Loucy (cell line): ENCODE measurements around the gene ZNF738.
A peak's percentile ranks its signal among the peaks of the same experiment; 100 is the strongest.
"Not testable (repeated sequence)": the region's sequence is repeated elsewhere in the genome, so short reads cannot be mapped to it uniquely, and the experiment has no call there.

Experiments
- H2AFZ ChIP-seq: fragments of 200-600 bp; sonication (generic); 2 replicates; pipeline ENCODE4 v1.6.0; 2016; ENCODE audit warnings: antibody characterized with exemption, mild to moderate bottlenecking, low read length, moderate library complexity
- H3F3A ChIP-seq: fragments of 200-600 bp; 2 replicates; pipeline ENCODE4 v1.6.0; 2016; ENCODE audit warnings: antibody characterized with exemption, low read depth, mild to moderate bottlenecking
- H3K27me3 ChIP-seq: fragments of 200-600 bp; sonication (generic); 2 replicates; pipeline ENCODE4 v1.6.1; 2014; ENCODE audit warnings: low read length, mild to moderate bottlenecking; ENCODE audit not compliant: insufficient read depth, poor library complexity, severe bottlenecking
- H3K36me3 ChIP-seq: fragments of 200-600 bp; sonication (generic); 2 replicates; pipeline ENCODE4 v1.6.1; 2016; ENCODE audit warnings: low read length; ENCODE audit not compliant: insufficient read depth
- H3K4me1 ChIP-seq: fragments of 200-600 bp; sonication (generic); 2 replicates; pipeline ENCODE4 v1.5.1; 2014; ENCODE audit warnings: low read length, mild to moderate bottlenecking; ENCODE audit not compliant: insufficient read depth, poor library complexity, severe bottlenecking
- H3K4me2 ChIP-seq: fragments of 200-600 bp; sonication (generic); 2 replicates; pipeline ENCODE4 v1.6.0; 2014; ENCODE audit warnings: antibody characterized with exemption, low read length, low read depth, mild to moderate bottlenecking; ENCODE audit not compliant: poor library complexity, severe bottlenecking
- H3K4me3 ChIP-seq: fragments of 200-600 bp; sonication (generic); 2 replicates; pipeline ENCODE4 v1.5.1; 2014; ENCODE audit warnings: low read length, mild to moderate bottlenecking, mixed read lengths; ENCODE audit not compliant: poor library complexity, severe bottlenecking
- H3K79me2 ChIP-seq: fragments of 200-600 bp; sonication (generic); 2 replicates; pipeline ENCODE4 v1.6.1; 2014; ENCODE audit warnings: low read length; ENCODE audit not compliant: insufficient read depth
- H3K9ac ChIP-seq: fragments of 200-600 bp; sonication (generic); 2 replicates; pipeline ENCODE4 v1.6.0; 2014; ENCODE audit warnings: mild to moderate bottlenecking, low read depth, low read length, moderate library complexity; ENCODE audit not compliant: poor library complexity, severe bottlenecking
- H3K9me2 ChIP-seq: fragments of 200-600 bp; sonication (generic); replicated peaks from 2 replicates; pipeline ENCODE4 v1.6.1; 2016; ENCODE audit warnings: low read depth, low read length, mixed read lengths
- H3K9me3 ChIP-seq: fragments of 200-600 bp; sonication (generic); 2 replicates; pipeline ENCODE4 v1.6.1; 2014; ENCODE audit warnings: mild to moderate bottlenecking, antibody characterized with exemption, low read length, low read depth; ENCODE audit not compliant: insufficient read depth
- H4K20me1 ChIP-seq: fragments of 200-600 bp; sonication (generic); 2 replicates; pipeline ENCODE4 v1.6.0; 2014; ENCODE audit warnings: antibody characterized with exemption, low read length, mild to moderate bottlenecking; ENCODE audit not compliant: insufficient read depth, poor library complexity, severe bottlenecking
- EZH2phosphoT487 ChIP-seq: fragments of 200-600 bp; IDR thresholded peaks from 2 replicates; pipeline ENCODE4 v1.6.1; 2018; ENCODE audit warnings: antibody characterized with exemption, mild to moderate bottlenecking, moderate library complexity, borderline replicate concordance
- TF ChIP-seq, protein P1 (sequence below): fragments of 200-600 bp; sonication (generic); conservative IDR thresholded peaks from 2 replicates; pipeline ENCODE4 v1.5.1; 2014; ENCODE audit warnings: mild to moderate bottlenecking, antibody characterized with exemption, low read length

ZNF738 gene

GRCh38 chr19:21358768-21359451, at the start of gene ZNF738:
Gene ZNF738, plus strand, starts transcription at chr19:21359000. Its CDS starts 141 bp downstream, at chr19:21359141.
- peaks cover 11% of the 10 kb centered on the region; the same call in 1 of the 2 replicates for H3K36me3 ChIP-seq

GRCh38 chr19:21312807-21313206, 46.0 kb upstream of the ZNF738 start:
- peaks cover 77% of the 10 kb centered on the region for H3K79me2 ChIP-seq
- H3K4me1 ChIP-seq, H3K9ac ChIP-seq, H3K9me2 ChIP-seq, H3K27me3 ChIP-seq, H3K4me3 ChIP-seq, H3K9me3 ChIP-seq, H2AFZ ChIP-seq, H3F3A ChIP-seq, H3K4me2 ChIP-seq: not testable (repeated sequence)
- peaks cover 35% of the 10 kb centered on the region for H4K20me1 ChIP-seq
- H3K36me3 ChIP-seq = peaks cover 11% of the 10 kb centered on the region; the same call in 1 of the 2 replicates

More at GRCh38 chr19:21358768-21359451, at the start of gene ZNF738:
- TF ChIP-seq EZH2phosphoT487 = no peak
- TF ChIP-seq, protein P1, sequence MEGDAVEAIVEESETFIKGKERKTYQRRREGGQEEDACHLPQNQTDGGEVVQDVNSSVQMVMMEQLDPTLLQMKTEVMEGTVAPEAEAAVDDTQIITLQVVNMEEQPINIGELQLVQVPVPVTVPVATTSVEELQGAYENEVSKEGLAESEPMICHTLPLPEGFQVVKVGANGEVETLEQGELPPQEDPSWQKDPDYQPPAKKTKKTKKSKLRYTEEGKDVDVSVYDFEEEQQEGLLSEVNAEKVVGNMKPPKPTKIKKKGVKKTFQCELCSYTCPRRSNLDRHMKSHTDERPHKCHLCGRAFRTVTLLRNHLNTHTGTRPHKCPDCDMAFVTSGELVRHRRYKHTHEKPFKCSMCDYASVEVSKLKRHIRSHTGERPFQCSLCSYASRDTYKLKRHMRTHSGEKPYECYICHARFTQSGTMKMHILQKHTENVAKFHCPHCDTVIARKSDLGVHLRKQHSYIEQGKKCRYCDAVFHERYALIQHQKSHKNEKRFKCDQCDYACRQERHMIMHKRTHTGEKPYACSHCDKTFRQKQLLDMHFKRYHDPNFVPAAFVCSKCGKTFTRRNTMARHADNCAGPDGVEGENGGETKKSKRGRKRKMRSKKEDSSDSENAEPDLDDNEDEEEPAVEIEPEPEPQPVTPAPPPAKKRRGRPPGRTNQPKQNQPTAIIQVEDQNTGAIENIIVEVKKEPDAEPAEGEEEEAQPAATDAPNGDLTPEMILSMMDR = no peak
- Histone ChIP-seq H3K4me2 (peak within 1 kb of the TSS; percentile 95), H3K9me3 (no peaks in the 10 kb centered on the region), H3K9ac (peak within 1 kb of the TSS; percentile 89), H4K20me1 (peaks cover 18% of the 10 kb centered on the region), H2AFZ (peak within 1 kb of the TSS; percentile 83), H3F3A (no peaks in the 10 kb centered on the region), H3K4me3 (peak within 1 kb of the TSS; percentile 99), H3K4me1 (peaks cover 21% of the 10 kb centered on the region), H3K79me2 (peaks cover 47% of the 10 kb centered on the region), H3K27me3 (no peaks in the 10 kb centered on the region), H3K9me2 (no peaks in the 10 kb centered on the region)

- no peak overlapping the region for H3K4me2 ChIP-seq
- H3F3A ChIP-seq = no peaks in the 10 kb centered on the region
- no peaks in the 10 kb centered on the region for H3K9me3 ChIP-seq
- H3K4me1 ChIP-seq = no peaks in the 10 kb centered on the region
- no peak for TF ChIP-seq EZH2phosphoT487
- TF ChIP-seq, protein P1 = no peak
- no peaks in the 10 kb centered on the region for H3K27me3 ChIP-seq
- H3K36me3 ChIP-seq = no peaks in the 10 kb centered on the region; the same call in 1 of the 2 replicates
- H2AFZ ChIP-seq = no peak overlapping the region
- H3K9me2 ChIP-seq = no peaks in the 10 kb centered on the region
- no peak overlapping the region for H3K9ac ChIP-seq
- no peak overlapping the region for H3K4me3 ChIP-seq
- peaks cover 88% of the 10 kb centered on the region for H3K79me2 ChIP-seq
- peaks cover 49% of the 10 kb centered on the region for H4K20me1 ChIP-seq
Measured at GRCh38 chr19:21314676-21315075, 44.1 kb upstream of the ZNF738 start.

GRCh38 chr19:21317821-21318220, 41.0 kb upstream of the ZNF738 start:
- Histone ChIP-seq H3K36me3 (no peaks in the 10 kb centered on the region; the same call in 1 of the 2 replicates), H3K27me3 (no peaks in the 10 kb centered on the region), H3F3A (no peaks in the 10 kb centered on the region), H4K20me1 (peaks cover 70% of the 10 kb centered on the region), H3K79me2 (peaks cover 95% of the 10 kb centered on the region), H2AFZ (no peak overlapping the region), H3K4me1 (peaks cover 3% of the 10 kb centered on the region), H3K9me3 (no peaks in the 10 kb centered on the region), H3K9ac (no peak overlapping the region), H3K9me2 (no peaks in the 10 kb centered on the region), H3K4me2 (no peak overlapping the region), H3K4me3 (no peak overlapping the region)
- no peak for TF ChIP-seq EZH2phosphoT487
- TF ChIP-seq, protein P1 = no peak
